Pancreas (tissue), 10 donors: Measurements from ENCODE around the gene OR52M1. TPM values are rescaled to one million over a fixed set of nuclear protein-coding genes. Genes with fewer than 3 reads are reported as not detected.

Experiments used
- ATAC-seq, 4 donors: fragments of 200-7000 bp; cut with Tn5 transposase; one replicate each; pipeline versions ENCODE4 v1.8.0 to v1.9.1; 2020; ENCODE audit warnings: mild to moderate bottlenecking in 4 of 4, moderate library complexity in 4 of 4
- DNase-seq, 6 donors: peaks; one replicate each; pipeline ENCODE4 v3.0.0-alpha.2; 2020
- FAIRE-seq: peaks from 2 replicates; lab custom pipeline; 2012; peaks lifted over from hg19 to GRCh38; lab: Jason Lieb, UNC
- H3K27ac ChIP-seq, 4 donors: fragments of 200-600 bp; sonication (generic); 1 replicate in 3 of 4; 2 replicates in 1 of 4; pipeline versions ENCODE4 v1.5.0 to v1.8.0; 2020
- H3K27me3 ChIP-seq, 4 donors: fragments of 200-600 bp; one replicate each; pipeline ENCODE4 v1.8.0; 2021
- H3K36me3 ChIP-seq, 3 donors: fragments of 200-600 bp; sonication (generic) in 1 of 3; one replicate each; pipeline versions ENCODE4 v1.5.0 to v1.8.0; 2020 to 2021
- H3K4me1 ChIP-seq, 3 donors: fragments of 200-600 bp; one replicate each; pipeline ENCODE4 v1.8.0; 2021
- H3K4me3 ChIP-seq, 4 donors: fragments of 200-600 bp; sonication (generic) in 2 of 4; one replicate each; pipeline versions ENCODE4 v1.5.0 to v1.8.0; 2020 to 2021
- H3K9me3 ChIP-seq, 4 donors: fragments of 200-600 bp; one replicate each; pipeline ENCODE4 v1.8.0; 2021
- WGBS, 2 donors: extraction: QIAGEN DNeasy Blood & Tissue Kit; methylation state at CpG; one replicate each; pipeline ENCODE4 v1.1.7; 2013; 5-methylcytosine and 5-hydroxymethylcytosine counted together
- intact Hi-C, 3 donors: fragments of 100-400 bp; cut with DNase I; formaldehyde crosslinking; loops; one replicate each; pipeline versions ENCODE4 v1.11.1 to v1.14.2; 2022
- polyA plus RNA-seq, 2 donors: library from polyadenylated mRNA; stranded (reverse); fragments of 200-250 nt; gene quantifications; one replicate each; pipeline ENCODE4 v1.2.3, GENCODE V29; 2013
- total RNA-seq, 6 donors: library from RNA; stranded (reverse); fragmentation: NEBNext Ultra II Directional in 4 of 6; extraction: Animal tissue kit (Norgen Biotek cat#: 25700) in 4 of 6; gene quantifications; one replicate each; pipeline versions ENCODE4 v1.2.1 to v1.2.4, GENCODE V29; 2021 to 2023
- TF ChIP-seq, protein P1 (sequence below), 4 donors: fragments of 200-600 bp; sonication (generic) in 3 of 4; IDR thresholded peaks; one replicate each; pipeline versions ENCODE4 v1.5.0 to v1.8.0; 2021; ENCODE audit warnings: antibody characterized with exemption in 4 of 4
- donor health status: healthy with polysubstance abuse.
- donor health status: DM: no; HTN: no; CAD: no; lungs with moderate emphysema.
- donor health status: DM: no; HTN: no; CAD: no.
- donor health status: control.
- donor health status: control.
- donor health status: Bipolar disorder and iron deficiency.
- donor health status: DM: yes; HTN: yes; CAD: no.
- donor health status: DM: no; HTN: no; CAD: no.
- donor health status: DM: no; HTN: no; CAD: no.
- donor health status: DM: yes; HTN: yes; CAD: no.

OR52M1 gene
- total and polyA plus RNA-seq, 8 donors: not detected

GRCh38 chr11:4578624-4579023, 33.6 kb downstream of the OR52M1 start:
- 83 to 87% methylated on average over 6 of the region's 6 CpGs for WGBS, 2 donors
- DNase-seq: no peak
- intact Hi-C loops: no loop called here
- Histone ChIP-seq H3K4me1 (no peaks in the 10 kb centered on the region), H3K27me3 (peaks cover 0 to 4% (median 0%) of the 10 kb centered on the region in 4 donors), H3K9me3 (no peaks in the 10 kb centered on the region), H3K27ac (no peak overlapping the region), H3K4me3 (no peak overlapping the region), H3K36me3 (no peaks in the 10 kb centered on the region)
- FAIRE-seq: no peak
- TF ChIP-seq, protein P1, sequence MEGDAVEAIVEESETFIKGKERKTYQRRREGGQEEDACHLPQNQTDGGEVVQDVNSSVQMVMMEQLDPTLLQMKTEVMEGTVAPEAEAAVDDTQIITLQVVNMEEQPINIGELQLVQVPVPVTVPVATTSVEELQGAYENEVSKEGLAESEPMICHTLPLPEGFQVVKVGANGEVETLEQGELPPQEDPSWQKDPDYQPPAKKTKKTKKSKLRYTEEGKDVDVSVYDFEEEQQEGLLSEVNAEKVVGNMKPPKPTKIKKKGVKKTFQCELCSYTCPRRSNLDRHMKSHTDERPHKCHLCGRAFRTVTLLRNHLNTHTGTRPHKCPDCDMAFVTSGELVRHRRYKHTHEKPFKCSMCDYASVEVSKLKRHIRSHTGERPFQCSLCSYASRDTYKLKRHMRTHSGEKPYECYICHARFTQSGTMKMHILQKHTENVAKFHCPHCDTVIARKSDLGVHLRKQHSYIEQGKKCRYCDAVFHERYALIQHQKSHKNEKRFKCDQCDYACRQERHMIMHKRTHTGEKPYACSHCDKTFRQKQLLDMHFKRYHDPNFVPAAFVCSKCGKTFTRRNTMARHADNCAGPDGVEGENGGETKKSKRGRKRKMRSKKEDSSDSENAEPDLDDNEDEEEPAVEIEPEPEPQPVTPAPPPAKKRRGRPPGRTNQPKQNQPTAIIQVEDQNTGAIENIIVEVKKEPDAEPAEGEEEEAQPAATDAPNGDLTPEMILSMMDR (IDR thresholded peaks at IDR 0.05): no peak
- ATAC-seq: no peak

- no peak for DNase-seq
- ATAC-seq: no peak
- TF ChIP-seq, protein P1 (IDR thresholded peaks at IDR 0.05): no peak
Measured at GRCh38 chr11:4580124-4580523, 35.1 kb downstream of the OR52M1 start.

GRCh38 chr11:4581443-4581842, 36.5 kb downstream of the OR52M1 start, which contains the start of gene OR52I2:
Gene OR52I2 (plus strand): TSS chr11:4581743.
- TF ChIP-seq, protein P1 (IDR thresholded peaks at IDR 0.05): no peak
- FAIRE-seq: no peak
- H3K4me1 ChIP-seq: no peaks in the 10 kb centered on the region

More at GRCh38 chr11:4580124-4580523, 35.1 kb downstream of the OR52M1 start:
- intact Hi-C loops: no loop called here
- Histone ChIP-seq H3K9me3 (no peaks in the 10 kb centered on the region), H3K4me1 (no peaks in the 10 kb centered on the region), H3K36me3 (no peaks in the 10 kb centered on the region), H3K27ac (no peak overlapping the region), H3K4me3 (no peak overlapping the region), H3K27me3 (peaks cover 0 to 4% (median 0%) of the 10 kb centered on the region in 4 donors)
- 72 to 94% methylated on average over 1 of the region's 1 CpG for WGBS, 2 donors
- FAIRE-seq: no peak

DNA sequence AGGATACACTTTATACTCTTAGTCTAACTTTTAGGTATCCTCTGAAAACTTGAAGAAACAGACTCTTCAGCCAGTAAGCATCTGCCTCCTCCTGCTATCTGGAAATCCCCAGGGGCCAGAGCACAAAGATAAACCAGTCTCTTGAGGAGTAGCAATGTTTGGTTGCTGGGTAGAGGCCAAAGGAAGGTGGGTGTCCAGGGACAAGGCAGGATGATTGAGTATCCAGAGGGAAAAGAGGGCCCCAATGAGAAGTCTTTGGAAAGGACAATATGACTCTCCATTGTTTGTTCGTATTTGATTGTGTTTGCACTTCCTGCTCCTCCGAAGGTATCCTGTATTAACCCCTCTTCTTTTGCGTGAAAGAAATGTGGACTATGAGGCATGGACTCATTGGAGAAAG, 44.0 kb downstream of the OR52M1 start:
- no peak for ATAC-seq
- WGBS, 2 donors: 34 to 40% methylated on average over 3 of the region's 3 CpGs

More at GRCh38 chr11:4581443-4581842, 36.5 kb downstream of the OR52M1 start, which contains the start of gene OR52I2:
- ATAC-seq (no peak), DNase-seq (no peak)
- intact Hi-C loops: no loop called here
- Histone ChIP-seq H3K4me3 (no peak within 1 kb of the TSS), H3K9me3 (no peaks in the 10 kb centered on the region), H3K36me3 (no peaks in the 10 kb centered on the region), H3K27me3 (peaks cover 0 to 4% (median 0%) of the 10 kb centered on the region in 4 donors), H3K27ac (no peak within 1 kb of the TSS)

DNA sequence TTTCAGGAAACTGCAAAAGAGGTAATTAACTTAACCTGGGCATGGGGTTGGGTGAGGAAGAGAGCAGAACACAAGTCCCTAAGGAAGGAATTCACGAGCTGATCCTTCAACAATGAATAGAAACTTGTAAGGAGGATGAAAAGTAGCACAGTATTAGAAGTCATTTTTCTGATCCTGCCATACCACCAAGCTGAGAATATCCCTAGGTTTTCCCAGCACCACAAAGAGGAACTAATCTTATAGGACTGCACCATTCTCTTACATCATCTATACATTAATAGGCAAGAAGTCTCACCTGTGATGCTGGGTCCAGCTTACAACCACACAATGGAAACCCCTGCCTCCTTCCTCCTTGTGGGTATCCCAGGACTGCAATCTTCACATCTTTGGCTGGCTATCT, 48.7 kb downstream of the OR52M1 start, which contains the start of gene OR52I1:
TSS of gene OR52I1 (plus strand) at position 301 of the 400 bp plus-strand sequence. CDS start at position 301, 0 bp downstream.
- no peaks in the 10 kb centered on the region for H3K4me1 ChIP-seq
- no peak for DNase-seq
- intact Hi-C loops: no loop called here
- TF ChIP-seq, protein P1 (IDR thresholded peaks at IDR 0.05): no peak
- no peak for FAIRE-seq
- H3K4me3 ChIP-seq: no peak within 1 kb of the TSS
- no peak for ATAC-seq
- H3K27ac ChIP-seq: no peak within 1 kb of the TSS
- H3K36me3 ChIP-seq: no peaks in the 10 kb centered on the region
- no peaks in the 10 kb centered on the region for H3K9me3 ChIP-seq
- WGBS, 2 donors: 67 to 88% methylated on average over 1 of the region's 1 CpG
- no peaks in the 10 kb centered on the region for H3K27me3 ChIP-seq

More for the DNA sequence above, 44.0 kb downstream of the OR52M1 start:
- Histone ChIP-seq H3K27me3 (no peaks in the 10 kb centered on the region), H3K4me3 (no peak overlapping the region), H3K4me1 (no peaks in the 10 kb centered on the region), H3K27ac (no peak overlapping the region), H3K36me3 (no peaks in the 10 kb centered on the region), H3K9me3 (no peaks in the 10 kb centered on the region)
- DNase-seq (no peak), FAIRE-seq (no peak)
- intact Hi-C loops: no loop called here
- TF ChIP-seq, protein P1 (IDR thresholded peaks at IDR 0.05): no peak
